GM23338 (cell line): Measurements from ENCODE around the gene GDA. TPM values are rescaled to one million over a fixed set of nuclear protein-coding genes. Genes with fewer than 3 reads are reported as not detected.

Source experiments
- ATAC-seq: fragments of 200-7000 bp; cut with Tn5 transposase; 3 replicates; pipeline ENCODE4 v1.9.1; 2020
- DNase-seq: peaks from one replicate; pipeline ENCODE4 v3.0.0-alpha.2; 2015; ENCODE audit warnings: low spot score
- H2AFZ ChIP-seq: fragments of 200-600 bp; sonication (generic); 2 replicates; pipeline ENCODE4 v1.8.0; 2016; ENCODE audit warnings: antibody characterized with exemption, mild to moderate bottlenecking, moderate library complexity
- H3F3A ChIP-seq: fragments of 200-600 bp; sonication (generic); replicated peaks from 2 replicates; pipeline ENCODE4 v1.8.0; 2017; ENCODE audit warnings: antibody characterized with exemption, mixed run types, low read depth
- H3K27ac ChIP-seq: fragments of 200-600 bp; sonication (generic); 2 replicates; pipeline ENCODE4 v1.6.1; 2016; ENCODE audit warnings: low read depth
- H3K27me3 ChIP-seq: fragments of 200-600 bp; sonication (generic); 2 replicates; pipeline ENCODE4 v1.8.0; 2016; ENCODE audit warnings: mild to moderate bottlenecking, mixed run types, moderate library complexity; ENCODE audit not compliant: insufficient read depth
- H3K36me3 ChIP-seq: fragments of 200-600 bp; sonication (generic); 2 replicates; pipeline ENCODE4 v1.8.0; 2016; ENCODE audit warnings: mild to moderate bottlenecking; ENCODE audit not compliant: insufficient read depth
- H3K4me1 ChIP-seq: fragments of 200-600 bp; sonication (generic); 2 replicates; pipeline ENCODE4 v1.8.0; 2016; ENCODE audit warnings: mild to moderate bottlenecking, moderate library complexity; ENCODE audit not compliant: insufficient read depth
- H3K4me2 ChIP-seq: fragments of 200-600 bp; sonication (generic); 2 replicates; pipeline ENCODE4 v1.7.1; 2017; ENCODE audit warnings: mixed run types
- H3K4me3 ChIP-seq: fragments of 200-600 bp; sonication (generic); 2 replicates; pipeline ENCODE4 v1.6.1; 2016; ENCODE audit warnings: mixed run types
- H3K79me2 ChIP-seq: fragments of 200-600 bp; sonication (generic); replicated peaks from 2 replicates; pipeline ENCODE4 v1.8.0; 2017; ENCODE audit warnings: mild to moderate bottlenecking; ENCODE audit not compliant: insufficient read depth
- H3K9me2 ChIP-seq: fragments of 200-600 bp; sonication (generic); 2 replicates; pipeline ENCODE4 v1.8.0; 2017; ENCODE audit not compliant: insufficient read depth
- H4K20me1 ChIP-seq: fragments of 200-600 bp; sonication (generic); replicated peaks from 2 replicates; pipeline ENCODE4 v1.8.0; 2017; ENCODE audit warnings: mild to moderate bottlenecking; ENCODE audit not compliant: insufficient read depth
- H3K27ac Mint-ChIP-seq: 2 replicates; pipeline ENCODE4 v1.8.0; 2020; ENCODE audit warnings: inconsistent platforms, mild to moderate bottlenecking, moderate library complexity, mixed read lengths
- H3K27me3 Mint-ChIP-seq: 3 replicates; pipeline ENCODE4 v1.8.0; 2022; ENCODE audit warnings: low read depth, mild to moderate bottlenecking, moderate library complexity, mixed read lengths, inconsistent platforms; ENCODE audit not compliant: insufficient read depth, poor library complexity
- H3K36me3 Mint-ChIP-seq: 3 replicates; pipeline ENCODE4 v1.8.0; 2021; ENCODE audit warnings: low read depth, mild to moderate bottlenecking, inconsistent platforms, moderate library complexity, mixed read lengths
- H3K4me1 Mint-ChIP-seq: 3 replicates; pipeline ENCODE4 v1.8.0; 2020; ENCODE audit warnings: mild to moderate bottlenecking, inconsistent platforms, mixed read lengths
- H3K4me3 Mint-ChIP-seq: 3 replicates; pipeline ENCODE4 v1.8.0; 2021; ENCODE audit warnings: moderate library complexity, mild to moderate bottlenecking, inconsistent platforms, mixed read lengths
- H3K9me3 Mint-ChIP-seq: 3 replicates; pipeline ENCODE4 v1.8.0; 2020; ENCODE audit warnings: moderate library complexity, mild to moderate bottlenecking, inconsistent platforms, mixed read lengths
- CREB1 ChIP-seq: fragments of 250-450 bp; sonication (Bioruptor Pico); IDR thresholded peaks from 2 replicates; pipeline ENCODE4 v1.5.0; 2020; ENCODE audit warnings: low read depth, mild to moderate bottlenecking, moderate library complexity
- CTCF ChIP-seq, 2 experiments: fragments of 200-600 bp in 1 of 2; sonication (generic) in 1 of 2; conservative IDR thresholded peaks; 2 replicates each; pipeline versions ENCODE4 v1.5.1 to v1.6.1; 2016 to 2017; ENCODE audit warnings: antibody characterized with exemption in 2 of 2, low read depth in 2 of 2, mild to moderate bottlenecking in 2 of 2, moderate library complexity in 1 of 2
- EZH2 ChIP-seq: fragments of 200-600 bp; sonication (generic); IDR thresholded peaks from one replicate; pipeline ENCODE4 v1.8.0; 2017; ENCODE audit warnings: antibody characterized with exemption, mild to moderate bottlenecking, low read depth; ENCODE audit not compliant: unreplicated experiment
- EZH2phosphoT487 ChIP-seq: fragments of 200-600 bp; sonication (generic); IDR thresholded peaks from one replicate; pipeline ENCODE4 v1.8.1; 2018; ENCODE audit warnings: antibody characterized with exemption; ENCODE audit not compliant: unreplicated experiment
- JUNB ChIP-seq: IDR thresholded peaks from one replicate; pipeline ENCODE4 v1.6.1; 2016; ENCODE audit warnings: antibody characterized with exemption; ENCODE audit not compliant: unreplicated experiment
- NANOG ChIP-seq: IDR thresholded peaks from 2 replicates; pipeline ENCODE4 v1.6.1; 2016; ENCODE audit warnings: antibody characterized with exemption, borderline replicate concordance
- POLR2AphosphoS5 ChIP-seq: IDR thresholded peaks from 2 replicates; pipeline ENCODE4 v1.6.1; 2016; ENCODE audit warnings: antibody characterized with exemption, low read depth
- REST ChIP-seq: IDR thresholded peaks from one replicate; pipeline ENCODE4 v1.6.1; 2018; ENCODE audit warnings: antibody characterized with exemption; ENCODE audit not compliant: unreplicated experiment
- STAT1 ChIP-seq: IDR thresholded peaks from one replicate; pipeline ENCODE4 v1.6.1; 2016; ENCODE audit warnings: antibody characterized with exemption; ENCODE audit not compliant: unreplicated experiment
- ZNF114 ChIP-seq: fragments of 250-450 bp; sonication (Bioruptor Pico); IDR thresholded peaks from 2 replicates; pipeline ENCODE4 v1.5.0; 2020; ENCODE audit warnings: mild to moderate bottlenecking, moderate library complexity
- ZNF331 ChIP-seq: fragments of 250-450 bp; sonication (Bioruptor Pico); IDR thresholded peaks from 2 replicates; pipeline ENCODE4 v1.5.0; 2020; ENCODE audit warnings: low read depth, mild to moderate bottlenecking, moderate library complexity
- ZNF462 ChIP-seq: fragments of 250-450 bp; sonication (Bioruptor Pico); IDR thresholded peaks from 2 replicates; pipeline ENCODE4 v1.5.0; 2020; ENCODE audit warnings: mild to moderate bottlenecking, moderate library complexity
- polyA plus RNA-seq: library from polyadenylated mRNA; unstranded; fragments of >200 nt; fragmentation: Nextera tagmentation; extraction: Ambion mirVana; gene quantifications from 2 replicates; pipeline ENCODE4 v1.2.1, GENCODE V29; 2016
- total RNA-seq: library from RNA; depleted of rRNA; stranded (reverse); fragments of >200 nt; shearing (Covaris generic); gene quantifications from 2 replicates; pipeline ENCODE4 v1.2.3, GENCODE V29; 2014
- TF ChIP-seq, protein P1 (sequence below): IDR thresholded peaks from 2 replicates; pipeline ENCODE4 v1.6.1; 2016; ENCODE audit warnings: antibody characterized with exemption

The GDA gene
- total and polyA plus RNA-seq, 2 experiments from 2014 or later: 4.0 to 5.8 TPM

DNA sequence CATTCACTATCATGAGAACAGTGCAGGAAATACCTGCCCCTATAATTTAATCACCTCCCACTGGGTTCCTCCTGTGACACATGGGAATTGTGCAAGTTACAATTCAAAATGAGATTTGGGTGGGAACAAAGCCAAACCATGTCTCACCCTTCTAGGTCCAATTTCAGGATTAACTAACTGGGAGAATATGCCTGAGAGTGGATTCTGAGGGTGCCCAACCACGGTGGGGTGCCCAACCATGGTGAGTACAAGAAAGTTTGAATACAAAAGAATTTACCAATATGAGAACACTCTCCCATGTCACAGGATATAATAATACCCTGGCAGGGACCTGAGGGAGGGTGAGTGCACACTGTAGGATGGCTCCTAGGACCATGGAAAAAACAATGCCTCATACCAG lies 17.2 kb upstream of the GDA start (continued):
- TF ChIP-seq, protein P1, sequence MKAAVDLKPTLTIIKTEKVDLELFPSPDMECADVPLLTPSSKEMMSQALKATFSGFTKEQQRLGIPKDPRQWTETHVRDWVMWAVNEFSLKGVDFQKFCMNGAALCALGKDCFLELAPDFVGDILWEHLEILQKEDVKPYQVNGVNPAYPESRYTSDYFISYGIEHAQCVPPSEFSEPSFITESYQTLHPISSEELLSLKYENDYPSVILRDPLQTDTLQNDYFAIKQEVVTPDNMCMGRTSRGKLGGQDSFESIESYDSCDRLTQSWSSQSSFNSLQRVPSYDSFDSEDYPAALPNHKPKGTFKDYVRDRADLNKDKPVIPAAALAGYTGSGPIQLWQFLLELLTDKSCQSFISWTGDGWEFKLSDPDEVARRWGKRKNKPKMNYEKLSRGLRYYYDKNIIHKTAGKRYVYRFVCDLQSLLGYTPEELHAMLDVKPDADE: no peak
- TF ChIP-seq ZNF331 (CRISPR knock-in tag): no peak

DNA sequence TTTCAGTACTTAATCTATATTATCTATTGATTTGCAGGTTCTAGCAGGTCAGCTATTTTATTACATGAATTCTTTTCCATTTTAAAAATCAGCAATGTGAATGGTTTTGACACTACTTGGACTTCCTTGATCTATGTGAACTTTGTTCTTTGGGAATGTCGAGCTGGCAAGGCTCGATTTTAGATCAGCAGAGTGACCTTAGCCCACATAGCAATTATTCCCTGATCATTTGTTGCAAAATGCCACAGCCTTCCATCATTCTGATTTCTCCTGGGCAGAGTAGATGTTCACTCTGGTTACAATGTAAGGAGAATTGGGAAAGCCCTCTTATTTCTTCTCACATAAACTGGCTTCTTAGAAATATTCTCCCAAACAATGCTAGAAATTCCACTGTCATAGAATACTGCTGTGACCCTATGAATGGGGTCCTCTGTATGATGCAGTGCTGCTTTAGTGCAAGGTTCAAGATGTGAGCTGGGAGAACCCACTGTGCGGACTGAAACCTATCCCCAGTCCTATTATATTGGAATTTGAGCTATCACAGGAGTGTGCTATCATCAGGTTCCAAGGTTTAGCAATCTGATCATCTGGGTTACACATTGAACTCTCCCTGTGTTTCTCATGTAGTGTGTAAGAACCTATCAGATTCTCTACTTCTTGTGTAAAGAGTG lies 15.7 kb upstream of the GDA start:
- no peaks in the 10 kb centered on the region for H3K27me3 ChIP-seq
- H3K4me3 ChIP-seq: no peak overlapping the region
- ATAC-seq: no peak
- no peaks in the 10 kb centered on the region; the same call in 2 of the 3 replicates for H3K36me3 Mint-ChIP-seq
- H3F3A ChIP-seq: no peaks in the 10 kb centered on the region
- no peak for TF ChIP-seq REST
- TF ChIP-seq ZNF114 (CRISPR knock-in tag): no peak
- no peak for TF ChIP-seq CTCF (conservative IDR thresholded peaks at IDR 0.05; ENCODE audit: low read depth in 2 of 2)
- TF ChIP-seq NANOG: no peak
- no peak for TF ChIP-seq EZH2
- no peak for TF ChIP-seq JUNB
- no peak for TF ChIP-seq EZH2phosphoT487
- no peak for TF ChIP-seq STAT1
- no peak for TF ChIP-seq POLR2AphosphoS5
- TF ChIP-seq CREB1 (CRISPR knock-in tag): no peak
- no peak for TF ChIP-seq ZNF331 (CRISPR knock-in tag)
- TF ChIP-seq ZNF462 (CRISPR knock-in tag): no peak
- H3K4me2 ChIP-seq: no peak overlapping the region
- no peaks in the 10 kb centered on the region for H3K4me1 Mint-ChIP-seq
- H3K9me2 ChIP-seq: no peaks in the 10 kb centered on the region
- no peak overlapping the region for H3K4me3 Mint-ChIP-seq
- no peak overlapping the region for H3K27ac ChIP-seq
- peaks cover 12% of the 10 kb centered on the region; the same call in 2 of the 3 replicates for H3K9me3 Mint-ChIP-seq
- no peaks in the 10 kb centered on the region for H3K27me3 Mint-ChIP-seq
- no peaks in the 10 kb centered on the region for H3K4me1 ChIP-seq
- H3K36me3 ChIP-seq: no peaks in the 10 kb centered on the region
- DNase-seq: no peak
- no peak overlapping the region for H3K27ac Mint-ChIP-seq
- H3K79me2 ChIP-seq: no peaks in the 10 kb centered on the region
- H4K20me1 ChIP-seq: no peaks in the 10 kb centered on the region
- H2AFZ ChIP-seq: no peak overlapping the region
